GM19467 (cell line): ENCODE measurements around the gene LBHD2.
"Not testable (repeated sequence)": the region's sequence is repeated elsewhere in the genome, so short reads cannot be mapped to it uniquely, and the experiment has no call there.

ENCODE experiments used
- ATAC-seq: cut with Tn5 transposase; IDR thresholded peaks from one replicate; pipeline ENCODE4 v1.9.1; 2021; ENCODE audit warnings: mild to moderate bottlenecking, moderate library complexity; ENCODE audit not compliant: unreplicated experiment

Gene LBHD2

GRCh38 chr14:103084021-103084919 is at the start of gene LBHD2:
TSS of gene LBHD2 (plus strand) at chr14:103084210. CDS start at chr14:103086013, 1,803 bp downstream.
- ATAC-seq = no peak

GRCh38 chr14:103041464-103041863 is 42.5 kb upstream of the LBHD2 start:
- ATAC-seq = no peak

GRCh38 chr14:103043257-103044015 is 40.6 kb upstream of the LBHD2 start:
- ATAC-seq = no peak

DNA sequence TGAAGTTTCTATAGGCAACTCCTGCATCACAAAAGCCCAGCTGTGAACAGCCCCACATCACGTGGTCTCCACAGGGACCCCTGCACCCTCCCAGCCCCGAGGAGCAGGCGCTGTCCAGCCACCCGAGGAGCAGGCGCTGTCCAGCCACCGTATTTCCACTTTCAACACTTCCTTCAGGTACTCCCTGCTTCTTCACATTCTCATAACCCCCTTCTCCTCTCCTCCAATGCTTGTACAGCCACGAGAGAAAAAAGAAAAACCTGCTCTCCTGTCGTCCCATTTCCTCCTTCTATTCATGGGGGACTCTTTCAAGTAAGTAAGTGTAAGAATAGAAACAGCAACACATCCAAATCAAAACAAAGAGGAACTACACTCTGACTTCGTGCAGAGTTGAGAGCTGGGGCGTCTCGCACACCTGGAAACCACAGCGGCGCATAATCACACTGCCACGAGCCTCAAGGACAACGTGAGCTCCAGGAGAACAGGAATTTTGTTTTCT is 38.6 kb upstream of the LBHD2 start:
- ATAC-seq = no peak

DNA sequence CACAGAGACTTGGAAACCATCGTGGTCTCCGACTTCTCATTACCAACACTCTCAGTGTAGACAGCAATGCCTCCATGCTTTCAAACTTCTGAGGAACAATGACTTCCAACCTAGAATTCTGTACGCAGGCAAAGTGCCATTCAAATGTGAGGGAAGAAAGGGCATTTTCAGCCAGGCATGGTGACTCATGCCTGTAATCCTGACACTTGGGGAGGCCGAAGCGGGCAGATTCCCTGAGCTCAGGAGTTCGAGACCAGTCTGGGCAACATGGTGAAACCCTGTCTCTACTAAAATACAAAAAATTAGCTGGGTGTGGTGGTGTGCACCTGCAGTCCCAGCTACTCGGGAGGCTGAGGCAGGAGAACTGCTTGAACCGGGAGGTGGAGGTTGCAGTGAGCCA is 36.6 kb upstream of the LBHD2 start:
- ATAC-seq = not testable (repeated sequence)

- no peak for ATAC-seq
These were observed 33.1 kb upstream of the LBHD2 start for GRCh38 chr14:103050935-103051334.

DNA sequence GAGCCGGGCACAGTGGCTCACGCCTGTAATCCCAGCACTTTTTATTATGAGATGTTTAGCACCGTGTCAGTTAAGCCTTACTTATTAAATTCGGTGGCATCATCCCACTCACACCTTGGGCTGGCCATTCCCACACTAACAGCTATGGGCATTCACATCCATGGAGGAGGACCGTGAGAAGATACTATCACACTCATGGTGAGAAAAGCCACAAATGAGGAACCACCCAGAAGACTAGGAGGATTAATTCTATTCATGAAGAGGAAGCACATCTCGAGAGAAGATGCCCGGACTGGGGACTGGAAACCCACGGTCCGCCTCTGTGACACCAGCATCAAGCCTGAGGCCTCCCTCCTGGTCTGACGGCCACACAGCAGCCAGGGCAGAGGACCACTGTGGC is 31.6 kb upstream of the LBHD2 start:
- no peak for ATAC-seq

DNA sequence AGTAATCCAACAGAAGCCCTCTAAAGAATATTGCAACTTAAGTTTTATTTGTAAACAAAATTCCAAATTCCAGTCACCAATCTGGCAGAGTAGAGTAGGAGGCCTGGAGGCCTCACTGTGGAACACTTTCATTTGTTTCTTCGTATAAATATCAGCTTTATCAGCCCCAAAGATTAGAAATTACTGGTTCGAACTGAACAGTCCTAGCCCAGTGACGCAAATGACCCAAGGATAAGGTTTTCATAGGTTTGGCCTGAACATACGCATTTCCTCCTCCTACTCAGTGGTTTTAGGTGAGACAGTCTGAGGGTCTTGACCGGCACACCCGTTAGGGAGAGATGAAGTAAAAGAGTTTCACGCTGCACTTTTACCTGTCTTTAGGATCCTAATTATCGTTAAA is 28.3 kb upstream of the LBHD2 start:
- ATAC-seq = no peak

DNA sequence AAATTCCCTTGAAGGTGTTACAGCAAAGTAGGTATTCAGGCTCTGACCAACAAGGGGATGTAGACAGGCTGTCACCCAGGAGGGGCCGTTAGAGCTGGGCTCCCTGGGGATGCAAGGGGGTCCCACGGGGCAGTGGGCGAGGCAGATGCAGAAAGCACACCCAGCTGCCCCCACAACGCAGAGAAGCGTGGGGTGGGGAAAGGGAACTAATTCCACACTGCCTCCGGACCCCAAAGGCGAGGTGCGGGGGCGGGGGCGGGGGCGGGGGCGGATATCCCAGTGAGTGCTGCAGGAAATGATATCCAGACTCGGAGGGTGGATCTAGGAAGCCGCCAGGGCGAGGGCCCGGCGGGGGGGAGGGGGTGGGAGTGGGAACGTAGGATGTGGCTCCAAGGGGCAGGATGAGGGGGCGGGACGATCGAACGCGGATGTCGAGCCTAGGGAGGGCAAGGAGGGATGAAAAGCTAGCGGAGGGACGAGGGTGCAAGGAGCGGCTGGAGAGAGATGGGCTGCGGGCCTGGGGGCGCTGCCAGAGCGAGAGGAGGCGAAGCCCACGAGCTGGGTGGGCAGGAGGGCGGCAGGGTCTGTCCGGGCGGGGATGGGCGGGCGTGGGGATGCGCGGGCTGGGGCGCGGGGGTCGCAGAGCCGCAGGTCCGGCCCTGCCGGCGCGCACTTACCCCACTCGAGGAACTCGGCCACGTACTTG is 27.5 kb upstream of the LBHD2 start:
- ATAC-seq = no peak

- no peak for ATAC-seq
These were observed 27.0 kb upstream of the LBHD2 start for GRCh38 chr14:103057028-103057371.

DNA sequence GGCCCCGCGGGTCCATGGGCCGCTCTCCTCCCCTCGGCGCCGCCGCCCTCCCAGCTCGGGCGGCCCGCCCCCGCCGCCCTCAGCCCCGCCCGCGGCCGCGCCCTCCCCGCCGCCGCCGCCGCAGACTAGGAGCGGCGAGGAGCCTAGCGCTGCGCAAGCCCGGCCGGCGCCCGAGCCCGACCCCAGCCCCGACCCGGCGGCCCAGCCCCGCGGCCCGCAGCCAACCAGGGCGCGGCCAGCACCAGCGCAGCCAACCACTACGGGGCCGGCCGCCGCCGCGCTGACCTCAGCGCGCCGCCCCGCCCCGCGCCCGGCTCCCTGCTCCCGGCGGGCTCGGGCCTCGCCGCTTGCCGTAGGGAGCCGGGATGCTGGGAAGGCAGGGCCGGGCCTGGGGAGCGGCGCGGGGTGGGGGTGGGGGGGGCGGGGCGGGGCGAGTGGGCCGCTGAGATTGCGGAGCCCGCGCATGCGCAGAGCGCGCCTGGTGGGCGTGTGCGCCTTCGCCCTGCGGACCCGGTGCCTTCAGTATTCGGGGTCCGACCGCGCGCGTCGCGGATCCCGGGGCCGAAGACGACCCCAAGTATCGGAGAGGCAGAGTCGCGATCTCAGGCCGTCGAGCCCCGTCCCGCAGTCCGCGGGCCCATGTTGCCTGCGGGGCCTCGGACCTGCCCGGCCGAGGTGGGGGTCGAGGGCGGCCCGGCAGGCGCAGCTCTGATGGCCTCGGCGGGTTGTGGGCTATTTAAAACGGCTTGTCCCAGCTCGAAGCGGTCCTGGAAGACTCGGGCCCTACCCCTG is 26.4 kb upstream of the LBHD2 start, which contains the start of gene CDC42BPB:
CDC42BPB (minus strand) TSS at position 178 of the 792 bp plus-strand sequence. CDS start 376 bp downstream, outside the sequence.
- ATAC-seq = peak; percentile 76

DNA sequence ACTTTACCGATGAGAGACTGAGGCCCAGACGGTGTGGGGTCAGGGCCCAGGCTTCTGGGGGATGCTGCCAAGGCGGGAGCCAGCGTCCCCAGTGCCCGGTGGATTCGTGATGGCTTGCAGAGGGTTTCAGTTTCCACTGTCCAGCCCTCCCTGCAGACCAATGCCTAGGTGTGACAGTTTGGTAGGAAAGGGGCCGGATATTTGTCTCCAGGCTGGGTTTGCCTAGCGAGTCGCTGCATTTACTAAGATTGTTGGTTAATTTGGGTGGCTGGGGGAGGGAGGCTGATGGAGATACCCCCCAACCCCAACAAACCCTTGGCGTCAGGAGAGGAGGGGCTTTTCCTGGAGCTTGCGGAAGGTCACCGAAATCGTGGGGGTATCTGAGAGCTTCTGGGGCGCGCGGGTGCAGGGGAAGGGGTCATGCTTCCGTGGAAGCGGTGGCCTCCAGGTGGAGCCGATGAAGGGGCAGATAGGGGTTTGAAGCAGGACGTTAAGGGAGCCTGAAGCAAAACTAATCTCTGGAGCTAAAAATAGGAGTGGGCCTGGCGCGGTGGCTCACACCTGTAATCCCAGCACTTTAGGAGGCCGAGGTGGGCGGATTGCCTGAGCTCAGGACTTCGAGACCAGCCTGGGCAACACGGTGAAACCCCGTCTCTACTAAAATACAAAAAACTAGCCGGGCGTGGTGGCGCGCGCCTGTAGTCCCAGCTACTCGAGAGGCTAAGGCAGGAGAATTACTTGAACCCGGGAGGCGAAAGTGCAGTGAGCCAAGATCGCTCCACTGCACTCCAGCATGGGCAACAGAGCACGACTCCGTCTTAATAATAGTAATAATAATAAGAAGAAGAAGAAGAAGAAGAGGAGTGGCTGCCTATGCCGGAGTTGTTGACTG is 25.6 kb upstream of the LBHD2 start:
- no peak for ATAC-seq

GRCh38 chr14:103059556-103059955 is 24.5 kb upstream of the LBHD2 start:
- ATAC-seq = no peak

DNA sequence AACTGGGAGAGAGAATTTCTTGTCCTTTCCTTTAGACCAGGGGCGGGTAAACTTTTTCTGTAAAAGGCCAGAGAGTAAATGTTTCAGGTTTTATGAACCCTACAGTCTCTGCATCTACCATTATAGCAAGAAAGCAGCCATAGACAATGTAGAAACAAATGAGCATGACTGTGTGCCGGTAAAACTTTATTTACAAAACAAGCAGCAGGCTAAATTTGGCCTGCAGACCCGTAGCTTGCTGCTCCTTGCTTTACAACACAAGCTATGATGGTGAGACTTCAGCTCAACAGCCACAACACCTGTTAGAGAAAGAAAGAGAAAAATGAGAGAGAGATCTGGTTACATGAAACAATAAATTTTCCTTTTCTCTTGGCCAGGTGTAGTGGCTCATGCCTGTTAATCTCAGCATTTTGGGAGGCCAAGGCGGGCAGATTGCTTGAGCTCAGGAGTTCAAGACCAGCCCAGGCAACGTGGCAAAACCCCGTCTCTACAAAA is 22.5 kb upstream of the LBHD2 start:
- ATAC-seq = no peak

DNA sequence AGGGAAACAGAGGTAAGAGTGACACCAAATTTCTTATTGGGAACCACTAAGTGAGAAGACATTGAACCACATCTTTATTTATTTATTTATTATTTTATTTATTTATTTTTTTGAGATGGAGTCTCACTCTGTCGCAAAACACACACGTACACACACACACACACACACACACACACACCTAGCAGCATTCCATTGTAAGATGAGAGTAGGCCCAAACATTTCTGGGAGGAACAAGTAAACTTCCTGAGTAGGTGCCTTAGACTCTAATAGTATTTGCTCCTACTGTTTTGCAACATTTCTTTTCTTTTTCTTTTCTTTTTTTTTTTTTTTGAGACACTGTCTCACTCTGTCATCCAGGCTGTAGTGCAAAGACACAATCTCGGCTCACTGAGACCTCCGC is 19.6 kb upstream of the LBHD2 start:
- no peak for ATAC-seq

- no peak for ATAC-seq
These were observed 19.0 kb upstream of the LBHD2 start for GRCh38 chr14:103064978-103065377.

DNA sequence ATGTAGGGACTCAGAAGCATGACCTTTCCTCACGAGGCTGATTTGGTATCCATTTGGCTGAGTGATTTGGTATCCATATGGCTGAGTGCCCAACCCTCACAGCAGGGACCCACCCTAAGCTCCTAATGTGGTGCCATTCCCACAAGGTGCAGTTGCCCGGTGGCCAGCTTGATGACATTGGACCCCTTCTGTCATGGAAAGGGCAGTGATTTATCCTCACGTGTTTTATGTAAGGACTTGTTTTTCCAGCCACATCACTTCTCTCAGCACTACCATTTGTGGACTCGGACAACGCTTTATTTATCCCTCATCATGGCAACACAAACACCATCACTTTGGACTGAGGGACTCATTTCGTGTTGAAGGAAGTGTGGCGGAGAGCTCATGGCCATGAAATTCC is 18.1 kb upstream of the LBHD2 start:
- no peak for ATAC-seq

GRCh38 chr14:103066399-103066798 is 17.6 kb upstream of the LBHD2 start:
- ATAC-seq = no peak
